Activated T-cell treated with anti-CD3 and anti-CD28 coated beads, Interleukin-2, amount 50 U/mL, for 4 hours (primary cell): ENCODE measurements around the gene CD83. TPM values are rescaled to one million over a fixed set of nuclear protein-coding genes. Genes with fewer than 3 reads are reported as not detected.
A peak's percentile ranks its signal among the peaks of the same experiment; 100 is the strongest.

Experiments
- ATAC-seq, 2 donors: fragments of 200-7000 bp; cut with Tn5 transposase; one replicate each; pipeline ENCODE4 v1.10.0; 2021
- DNase-seq: peaks from one replicate; pipeline ENCODE4 v3.0.0-alpha.2; 2020
- H3K27me3 Mint-ChIP-seq: one replicate; pipeline ENCODE4 v1.8.0; 2021; ENCODE audit warnings: low read depth, mixed read lengths
- H3K36me3 Mint-ChIP-seq: one replicate; pipeline ENCODE4 v1.8.0; 2022; ENCODE audit warnings: mixed read lengths; ENCODE audit not compliant: insufficient read depth
- H3K4me1 Mint-ChIP-seq: one replicate; pipeline ENCODE4 v1.8.0; 2021; ENCODE audit warnings: low read depth, mixed read lengths
- H3K4me3 Mint-ChIP-seq: one replicate; pipeline ENCODE4 v1.8.0; 2021; ENCODE audit warnings: mild to moderate bottlenecking, moderate library complexity, mixed read lengths
- H3K9me3 Mint-ChIP-seq: one replicate; pipeline ENCODE4 v1.8.0; 2021; ENCODE audit warnings: mixed read lengths
- total RNA-seq, 3 donors: library from RNA; stranded (reverse); gene quantifications; one replicate each; pipeline ENCODE4 v1.2.1, GENCODE V29; 2021

Gene CD83
- total RNA-seq, 3 donors from 2014 or later = 27.4 to 49.8 (median 27.5) TPM

GRCh38 chr6:14123386-14124111, 6.0 kb downstream of the CD83 start:
- peaks cover 48% of the 10 kb centered on the region for H3K36me3 Mint-ChIP-seq
- DNase-seq (no peak), ATAC-seq (no peak)
- H3K27me3 Mint-ChIP-seq = no peaks in the 10 kb centered on the region
- peaks cover 56% of the 10 kb centered on the region for H3K4me1 Mint-ChIP-seq
- H3K4me3 Mint-ChIP-seq = peak overlapping the region; percentile 7
- no peaks in the 10 kb centered on the region for H3K9me3 Mint-ChIP-seq

GRCh38 chr6:14125346-14125745, 7.8 kb downstream of the CD83 start:
- H3K36me3 Mint-ChIP-seq = peaks cover 50% of the 10 kb centered on the region
- no peak overlapping the region for H3K4me3 Mint-ChIP-seq
- H3K27me3 Mint-ChIP-seq = no peaks in the 10 kb centered on the region
- DNase-seq (no peak), ATAC-seq (no peak)
- no peaks in the 10 kb centered on the region for H3K9me3 Mint-ChIP-seq
- peaks cover 57% of the 10 kb centered on the region for H3K4me1 Mint-ChIP-seq

GRCh38 chr6:14126191-14126590, 8.6 kb downstream of the CD83 start:
- ATAC-seq (no peak), DNase-seq (no peak)
- Mint-ChIP-seq H3K27me3 (no peaks in the 10 kb centered on the region), H3K4me1 (peaks cover 51% of the 10 kb centered on the region), H3K4me3 (no peak overlapping the region), H3K9me3 (no peaks in the 10 kb centered on the region), H3K36me3 (peaks cover 51% of the 10 kb centered on the region)

- DNase-seq = no peak
- no peak for ATAC-seq
- no peaks in the 10 kb centered on the region for H3K9me3 Mint-ChIP-seq
- no peak overlapping the region for H3K4me3 Mint-ChIP-seq
- peaks cover 53% of the 10 kb centered on the region for H3K36me3 Mint-ChIP-seq
- no peaks in the 10 kb centered on the region for H3K27me3 Mint-ChIP-seq
- H3K4me1 Mint-ChIP-seq = peaks cover 41% of the 10 kb centered on the region
These were observed 10.0 kb downstream of the CD83 start for GRCh38 chr6:14127611-14128010.

- Mint-ChIP-seq H3K4me1 (peaks cover 38% of the 10 kb centered on the region), H3K36me3 (peaks cover 54% of the 10 kb centered on the region), H3K4me3 (no peak overlapping the region), H3K27me3 (no peaks in the 10 kb centered on the region), H3K9me3 (no peaks in the 10 kb centered on the region)
- no peak for ATAC-seq
- no peak for DNase-seq
These were observed 10.4 kb downstream of the CD83 start for GRCh38 chr6:14128012-14128411.

GRCh38 chr6:14128746-14129145, 11.2 kb downstream of the CD83 start:
- DNase-seq = no peak
- ATAC-seq = no peak
- Mint-ChIP-seq H3K36me3 (peaks cover 56% of the 10 kb centered on the region), H3K4me1 (peaks cover 34% of the 10 kb centered on the region), H3K27me3 (no peaks in the 10 kb centered on the region), H3K9me3 (no peaks in the 10 kb centered on the region), H3K4me3 (peak overlapping the region; percentile 6)

- H3K27me3 Mint-ChIP-seq = no peaks in the 10 kb centered on the region
- H3K4me1 Mint-ChIP-seq = peaks cover 30% of the 10 kb centered on the region
- no peaks in the 10 kb centered on the region for H3K9me3 Mint-ChIP-seq
- no peak overlapping the region for H3K4me3 Mint-ChIP-seq
- ATAC-seq (peak; percentile 43 to 61), DNase-seq (no peak)
- H3K36me3 Mint-ChIP-seq = peaks cover 59% of the 10 kb centered on the region
These were observed 12.0 kb downstream of the CD83 start for GRCh38 chr6:14129575-14129974.

- H3K4me1 Mint-ChIP-seq = peaks cover 28% of the 10 kb centered on the region
- no peaks in the 10 kb centered on the region for H3K27me3 Mint-ChIP-seq
- ATAC-seq = no peak
- H3K36me3 Mint-ChIP-seq = peaks cover 61% of the 10 kb centered on the region
- no peak overlapping the region for H3K4me3 Mint-ChIP-seq
- H3K9me3 Mint-ChIP-seq = no peaks in the 10 kb centered on the region
- DNase-seq = no peak
These were observed 13.0 kb downstream of the CD83 start for GRCh38 chr6:14130435-14131075.

- Mint-ChIP-seq H3K4me1 (peaks cover 21% of the 10 kb centered on the region), H3K36me3 (peaks cover 60% of the 10 kb centered on the region), H3K4me3 (no peak overlapping the region)
These were observed 14.0 kb downstream of the CD83 start for GRCh38 chr6:14131579-14131978.

GRCh38 chr6:14132244-14132920, 14.8 kb downstream of the CD83 start:
- Mint-ChIP-seq H3K36me3 (peaks cover 60% of the 10 kb centered on the region), H3K4me1 (peaks cover 21% of the 10 kb centered on the region), H3K9me3 (no peaks in the 10 kb centered on the region), H3K4me3 (no peak overlapping the region), H3K27me3 (no peaks in the 10 kb centered on the region)
- DNase-seq (no peak), ATAC-seq (no peak)

More at GRCh38 chr6:14131579-14131978, 14.0 kb downstream of the CD83 start:
- ATAC-seq = no peak
- Mint-ChIP-seq H3K9me3 (no peaks in the 10 kb centered on the region), H3K27me3 (no peaks in the 10 kb centered on the region)
- DNase-seq = no peak

GRCh38 chr6:14132921-14133275, 15.3 kb downstream of the CD83 start:
- no peak for DNase-seq
- Mint-ChIP-seq H3K36me3 (peaks cover 60% of the 10 kb centered on the region), H3K4me1 (peaks cover 21% of the 10 kb centered on the region), H3K4me3 (no peak overlapping the region), H3K27me3 (no peaks in the 10 kb centered on the region), H3K9me3 (no peaks in the 10 kb centered on the region)
- no peak for ATAC-seq

- Mint-ChIP-seq H3K4me1 (peaks cover 8% of the 10 kb centered on the region), H3K36me3 (peaks cover 53% of the 10 kb centered on the region), H3K9me3 (no peaks in the 10 kb centered on the region), H3K27me3 (no peaks in the 10 kb centered on the region), H3K4me3 (no peak overlapping the region)
- ATAC-seq (no peak), DNase-seq (no peak)
These were observed 16.8 kb downstream of the CD83 start for GRCh38 chr6:14134211-14134910.

- Mint-ChIP-seq H3K9me3 (no peaks in the 10 kb centered on the region), H3K36me3 (peaks cover 46% of the 10 kb centered on the region), H3K4me3 (no peak overlapping the region), H3K27me3 (no peaks in the 10 kb centered on the region), H3K4me1 (peaks cover 1% of the 10 kb centered on the region)
- ATAC-seq (no peak), DNase-seq (no peak)
These were observed 18.4 kb downstream of the CD83 start for GRCh38 chr6:14135893-14136539.

GRCh38 chr6:14138701-14139215, 21.2 kb downstream of the CD83 start:
- no peaks in the 10 kb centered on the region for H3K27me3 Mint-ChIP-seq
- no peaks in the 10 kb centered on the region for H3K9me3 Mint-ChIP-seq
- no peak for ATAC-seq
- no peak overlapping the region for H3K4me3 Mint-ChIP-seq
- peaks cover 21% of the 10 kb centered on the region for H3K36me3 Mint-ChIP-seq
- no peaks in the 10 kb centered on the region for H3K4me1 Mint-ChIP-seq
- no peak for DNase-seq
